HepG2 (cell line): ENCODE data around the gene AP2A2. TPM values are rescaled to one million over a fixed set of nuclear protein-coding genes. Genes with fewer than 3 reads are reported as not detected.

Experiments used
- ATAC-seq: fragments of 200-7000 bp; cut with Tn5 transposase; 3 replicates; pipeline ENCODE4 v1.9.1; 2020; ENCODE audit warnings: mild to moderate bottlenecking, moderate library complexity
- BruUV-seq: library from RNA; stranded (reverse); fragments of 400-500 nt; replicated peaks from 2 replicates; lab custom pipeline; 2021; lab: Mats Ljungman, UMichigan
- CTCF ChIA-PET: fragments of 300-600 bp; formaldehyde crosslinking; extraction: SDS; loops from one replicate; lab custom pipeline; 2021; ENCODE audit warnings: low total read pairs, inconsistent platforms, low intra/inter-chr PET ratio; lab: Yijun Ruan, JAX
- POLR2A ChIA-PET: fragments of 350-600 bp; sonication (Branson Sonifier 250); formaldehyde crosslinking; loops from one replicate; lab custom pipeline; 2020; ENCODE audit warnings: antibody characterized with exemption, inconsistent platforms; lab: Yijun Ruan, JAX
- DNase-seq: peaks from one replicate; pipeline ENCODE4 v3.0.0-alpha.2; 2015; ENCODE audit warnings: low spot score
- FAIRE-seq: peaks from 3 replicates; lab custom pipeline; 2011; peaks lifted over from hg19 to GRCh38; lab: Jason Lieb, UNC
- H2AFZ ChIP-seq: one replicate; pipeline ENCODE4 v1.6.1; 2011; ENCODE audit warnings: low read length, inconsistent platforms
- H3K27ac ChIP-seq: fragments of 300-600 bp; 3 replicates; pipeline ENCODE4 v1.8.0; 2011; ENCODE audit warnings: mixed run types, mild to moderate bottlenecking, mixed read lengths, low read length, inconsistent platforms; ENCODE audit not compliant: insufficient read depth; ENCODE audit errors: extremely low read length
- H3K27me3 ChIP-seq, 2 experiments: fragments of 200-600 bp in 1 of 2; 2 replicates in 1 of 2; 3 replicates in 1 of 2; pipeline versions ENCODE4 v1.6.0 to v1.8.0; 2011; ENCODE audit warnings: low read length in 2 of 2, mild to moderate bottlenecking in 2 of 2, moderate library complexity in 2 of 2, inconsistent platforms in 1 of 2; ENCODE audit not compliant: insufficient read depth in 2 of 2, control insufficient read depth in 1 of 2
- H3K36me3 ChIP-seq, 2 experiments: fragments of 200-600 bp in 1 of 2; replicated peaks in 1 of 2; 2 replicates in 1 of 2; 3 replicates in 1 of 2; pipeline versions ENCODE4 v1.5.1 to v1.8.0; 2011; ENCODE audit warnings: low read length in 2 of 2, inconsistent platforms in 1 of 2; ENCODE audit not compliant: insufficient read depth in 2 of 2, control insufficient read depth in 1 of 2
- H3K4me1 ChIP-seq: 2 replicates; pipeline ENCODE4 v1.5.1; 2012; ENCODE audit warnings: low read length, inconsistent platforms; ENCODE audit not compliant: insufficient read depth
- H3K4me2 ChIP-seq: 2 replicates; pipeline ENCODE4 v1.6.0; 2011; ENCODE audit warnings: low read depth, low read length, inconsistent platforms
- H3K4me3 ChIP-seq, 3 experiments: fragments of 200-600 bp in 1 of 3; sonication (generic), shearing (Covaris generic) in 1 of 3; replicated peaks in 1 of 3; 2 replicates each; pipeline ENCODE4 v1.5.1; 2011 to 2016; ENCODE audit warnings: low read length in 3 of 3, inconsistent platforms in 2 of 3, low read depth in 2 of 3, mild to moderate bottlenecking in 2 of 3, control low read depth in 1 of 3, mixed read lengths in 1 of 3; ENCODE audit not compliant: insufficient read depth in 1 of 3
- H3K79me2 ChIP-seq: one replicate; pipeline ENCODE4 v1.6.1; 2011; ENCODE audit warnings: low read length, inconsistent platforms; ENCODE audit not compliant: insufficient read depth
- H3K9ac ChIP-seq: 2 replicates; pipeline ENCODE4 v1.6.0; 2011; ENCODE audit warnings: mild to moderate bottlenecking, low read depth, low read length, inconsistent platforms; ENCODE audit not compliant: insufficient read depth
- H3K9me3 ChIP-seq: 2 replicates; pipeline ENCODE4 v1.5.1; 2012; ENCODE audit warnings: mild to moderate bottlenecking, low read length
- H4K20me1 ChIP-seq: 2 replicates; pipeline ENCODE4 v1.6.0; 2011; ENCODE audit warnings: inconsistent platforms, mild to moderate bottlenecking, low read length, moderate library complexity; ENCODE audit not compliant: insufficient read depth
- ARNT2 ChIP-seq: sonication (generic); formaldehyde crosslinking; IDR thresholded peaks from 2 replicates; pipeline ENCODE4 v1.8.0; 2022; ENCODE audit warnings: mild to moderate bottlenecking, low read depth, missing genetic modification reagents, moderate library complexity
- CREB3 ChIP-seq: sonication (generic); formaldehyde crosslinking; IDR thresholded peaks from 2 replicates; pipeline ENCODE4 v1.5.0; 2020; ENCODE audit warnings: missing genetic modification reagents
- LCORL ChIP-seq, 2 experiments: fragments of 450-650 bp in 1 of 2; sonication (generic) in 1 of 2; formaldehyde crosslinking in 1 of 2; IDR thresholded peaks; 2 replicates each; pipeline versions ENCODE4 v1.5.0 to v1.6.1; 2017 to 2020; ENCODE audit warnings: antibody characterized with exemption in 1 of 2, missing genetic modification reagents in 1 of 2
- SMARCE1 ChIP-seq: fragments of 450-650 bp; IDR thresholded peaks from 2 replicates; pipeline ENCODE4 v1.6.1; 2017; ENCODE audit warnings: borderline replicate concordance
- SMC3 ChIP-seq: IDR thresholded peaks from 2 replicates; pipeline ENCODE4 v1.6.1; 2011; ENCODE audit warnings: low read length, improper control_type of control experiment
- TRAFD1 ChIP-seq: sonication (generic); formaldehyde crosslinking; IDR thresholded peaks from 2 replicates; pipeline ENCODE4 v1.5.1; 2020; ENCODE audit warnings: missing genetic modification reagents, mild to moderate bottlenecking, borderline replicate concordance
- ZMAT3 ChIP-seq: sonication (generic); formaldehyde crosslinking; conservative IDR thresholded peaks from 2 replicates; pipeline ENCODE4 v1.7.0; 2021; ENCODE audit warnings: missing genetic modification reagents
- ZNF121 ChIP-seq: sonication (generic); formaldehyde crosslinking; IDR thresholded peaks from 2 replicates; pipeline ENCODE4 v1.5.0; 2020; ENCODE audit warnings: mild to moderate bottlenecking, missing genetic modification reagents
- ZNF20 ChIP-seq: sonication (generic); formaldehyde crosslinking; IDR thresholded peaks from 2 replicates; pipeline ENCODE4 v1.4.0; 2020; ENCODE audit warnings: mild to moderate bottlenecking, moderate library complexity, missing genetic modification reagents
- ZNF580 ChIP-seq: IDR thresholded peaks from 2 replicates; pipeline ENCODE4 v1.6.1; 2016; ENCODE audit warnings: low read depth, borderline replicate concordance
- ZNF687 ChIP-seq: sonication (generic); formaldehyde crosslinking; IDR thresholded peaks from 2 replicates; pipeline ENCODE4 v1.5.1; 2020; ENCODE audit warnings: mild to moderate bottlenecking, missing genetic modification reagents, moderate library complexity
- ZUFSP ChIP-seq: sonication (generic); formaldehyde crosslinking; IDR thresholded peaks from 2 replicates; pipeline ENCODE4 v1.9.0; 2021; ENCODE audit warnings: missing genetic modification reagents, mild to moderate bottlenecking, borderline replicate concordance
- WGBS: methylation state at CpG from one replicate; pipeline ENCODE4 v1.1.6; 2017; ENCODE audit warnings: low lambda C conversion rate; 5-methylcytosine and 5-hydroxymethylcytosine counted together
- in situ Hi-C: cut with HindIII; loops from 2 replicates; pipeline ENCODE4 v1.10.0; 2017; ENCODE audit warnings: low pct_unique_long_range_greater_than_20kb; ENCODE audit not compliant: extremely low pct_ligation_motif_present
- intact Hi-C: fragments of 100-400 bp; cut with micrococcal nuclease; formaldehyde crosslinking; loops from one replicate; pipeline ENCODE4 v1.10.0; 2022; ENCODE audit not compliant: unreplicated experiment
- polyA plus RNA-seq, 8 experiments: library from polyadenylated mRNA; depleted of rRNA in 3 of 8; stranded (reverse) in 7 of 8; unstranded in 1 of 8; fragments of >200 nt; fragmentation: Illumina TruSeq in 4 of 8; extraction: Trizol in 4 of 8; gene quantifications; 2 replicates each; pipeline versions ENCODE4 v1.2.1 to v1.2.3, GENCODE V29; 2011 to 2016; ENCODE audit warnings: low read depth in 4 of 8, missing spikeins in 1 of 8, mixed read lengths in 1 of 8; ENCODE audit not compliant: insufficient read depth in 1 of 8
- total RNA-seq, 5 experiments: library from RNA; depleted of rRNA; stranded (reverse); fragments of >200 nt; fragmentation: Illumina TruSeq; extraction: Trizol; gene quantifications; 2 replicates each; pipeline ENCODE4 v1.2.3, GENCODE V29; 2016; ENCODE audit warnings: low read depth in 1 of 5

AP2A2 gene
- total and polyA plus RNA-seq, 2 of the 13 experiments (the other 11 are each of a cell fraction or from before 2014, with no cell fraction given), result 25.7 to 75.7 TPM

DNA sequence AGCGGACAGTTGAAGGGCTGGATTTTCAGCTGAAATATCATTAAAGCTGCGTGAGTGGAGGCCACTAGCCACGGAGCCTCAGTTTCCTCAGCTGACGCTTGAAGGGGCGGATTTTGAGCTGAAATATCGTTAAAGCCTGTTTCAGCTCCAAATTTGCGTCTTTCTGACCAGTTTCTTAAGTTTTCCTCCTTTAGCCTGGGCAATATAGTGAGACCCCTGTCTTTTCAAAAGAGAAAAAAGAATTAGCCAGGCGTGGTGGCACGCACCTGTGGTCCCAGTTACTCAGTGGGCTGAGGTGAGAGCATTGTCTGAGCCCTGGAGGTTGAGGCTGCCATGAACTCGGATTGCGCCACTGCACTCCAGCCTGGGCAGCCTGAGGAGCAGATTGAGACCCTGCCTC, 3.7 kb downstream of the AP2A2 start:
- 0 out of 2 replicates have a peak overlapping the region, but pooled peaks have one; percentile 0 for H3K4me2 ChIP-seq
- H3K4me1 ChIP-seq, result peaks cover 83% of the 10 kb centered on the region
- H3K27me3 ChIP-seq, result no peaks in the 10 kb centered on the region; a peak in 1 of 5 replicates
- H3K36me3 ChIP-seq, result peaks cover 6 to 11% of the 10 kb centered on the region in 2 experiments; a peak in 4 of 5 replicates
- H3K4me3 ChIP-seq, result no peak overlapping the region
- DNase-seq (no peak), ATAC-seq (no peak), FAIRE-seq (no peak)
- ChIA-PET POLR2A (interaction anchor here (2.7 kb wide), 1 partner anchor 23 kb away, joined by 12 read pairs; no protein-coding TSS in a partner anchor), CTCF (no interaction called here)
- no peak overlapping the region for H3K9ac ChIP-seq
- in situ Hi-C loops, result no loop called here
- WGBS, result 99% methylated on average over 11 of the region's 11 CpGs
- intact Hi-C loops, result no loop called here
- H2AFZ ChIP-seq, result no peak overlapping the region
- BruUV-seq, result no TSS peak
- peaks cover 77% of the 10 kb centered on the region for H3K79me2 ChIP-seq
- peaks cover 34% of the 10 kb centered on the region for H4K20me1 ChIP-seq
- TF ChIP-seq ZNF20 (CRISPR knock-in tag) (no peak), SMARCE1 (no peak), ZNF687 (0 out of 2 replicates have a peak, but pooled peaks have one; percentile 21), ZMAT3 (CRISPR knock-in tag) (no peak), ARNT2 (CRISPR knock-in tag) (0 out of 2 replicates have a peak, but pooled peaks have one; percentile 30), LCORL (IDR thresholded peaks at IDR 0.05) (no peak), LCORL (CRISPR knock-in tag; IDR thresholded peaks at IDR 0.05) (no peak), ZUFSP (CRISPR knock-in tag) (no peak), SMC3 (no peak), ZNF580 (no peak), TRAFD1 (CRISPR knock-in tag) (no peak), ZNF121 (CRISPR knock-in tag) (peak; percentile 78), CREB3 (CRISPR knock-in tag) (no peak)
- no peak overlapping the region for H3K27ac ChIP-seq
- no peaks in the 10 kb centered on the region for H3K9me3 ChIP-seq
